ENCODE data around the gene DCTN4.

GRCh38 chr5:150782850-150783249, 24.0 kb upstream of the DCTN4 start:
- no peak for TF ChIP-seq CTCF (IDR thresholded peaks at IDR 0.05)
- TF ChIP-seq POLR2A (IDR thresholded peaks at IDR 0.05): no peak

All from adrenal gland (tissue), 5 donors.